ENCODE data around the gene OR2T34. TPM values are rescaled to one million over a fixed set of nuclear protein-coding genes. Genes with fewer than 3 reads are reported as not detected.
A peak's percentile ranks its signal among the peaks of the same experiment; 100 is the strongest.

The OR2T34 gene
- total and polyA plus RNA-seq, 2 of the 4 experiments (the other 2 are of a cell fraction) = not detected

DNA sequence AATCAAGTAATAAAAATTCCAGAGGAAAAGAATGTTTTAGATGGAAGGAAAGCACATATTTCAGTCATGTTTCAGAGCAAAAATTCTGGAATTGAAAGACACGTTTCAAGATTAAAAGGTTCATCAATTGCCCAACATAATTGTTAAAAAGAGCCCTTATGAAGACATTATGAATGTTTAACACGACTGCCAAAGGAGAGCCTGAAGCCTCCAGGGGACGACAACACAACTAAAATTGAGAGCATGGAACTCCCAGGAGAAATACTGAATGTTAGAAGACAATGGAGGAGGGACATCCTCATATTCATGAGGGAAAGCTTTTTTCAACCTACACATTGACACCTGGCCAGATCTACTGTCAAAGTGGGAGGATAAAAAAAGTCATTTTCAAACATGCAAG, 44.3 kb upstream of the OR2T34 start:
- no peak overlapping the region for H2BK5ac ChIP-seq (ENCODE audit: low read depth, low read length, poor library complexity, severe bottlenecking)
- H3K27ac ChIP-seq (ENCODE audit: insufficient read depth, low read length) = no peak overlapping the region
- ATAC-seq (ENCODE audit: low read depth) = no peak
- no peak overlapping the region for H3K56ac ChIP-seq (ENCODE audit: extremely low read depth, insufficient read depth, low read length)
- no peak overlapping the region for H3K14ac ChIP-seq (replicated peaks; ENCODE audit: low read depth, low read length)
- intact Hi-C loops (cut with micrococcal nuclease) (no loop called here), dilution Hi-C loops (cut with HindIII; ENCODE audit: low sequenced_read_pairs, unreplicated experiment) (no loop called here), in situ Hi-C loops (cut with MboI; ENCODE audit: low sequenced_read_pairs) (no loop called here)
- no peak overlapping the region for H2AK9ac ChIP-seq (replicated peaks; ENCODE audit: low read depth, low read length, poor library complexity)
- no peaks in the 10 kb centered on the region for H3K4me1 ChIP-seq (ENCODE audit: control insufficient read depth, insufficient read depth, low read length)
- H4K5ac ChIP-seq (ENCODE audit: low read depth, low read length) = no peak overlapping the region
- no peak overlapping the region for H2AK5ac ChIP-seq (ENCODE audit: low read depth, low read length)
- no peak overlapping the region for H3K23ac ChIP-seq (ENCODE audit: low read depth, low read length)
- H3K9me1 ChIP-seq (ENCODE audit: insufficient read depth, low read length) = no peaks in the 10 kb centered on the region
- H3K4ac ChIP-seq (ENCODE audit: low read depth, low read length) = no peak overlapping the region
- CTCF ChIA-PET = no interaction called here
- H4K91ac ChIP-seq (ENCODE audit: insufficient read depth, low read depth, low read length) = no peak overlapping the region
- no CpG with 5 or more reads among the region's 3 CpGs for WGBS, 2 experiments (ENCODE audit: extremely low coverage in 2 of 2, insufficient read length in 1 of 2)
- H2AFZ ChIP-seq (replicated peaks; ENCODE audit: low read length, poor library complexity) = no peak overlapping the region
- H3K18ac ChIP-seq (ENCODE audit: low read depth, low read length) = no peak overlapping the region
- no peak overlapping the region for H3K9ac ChIP-seq (ENCODE audit: low read depth, low read length)
- H2BK15ac ChIP-seq (ENCODE audit: low read depth, low read length) = no peak overlapping the region
- no peak overlapping the region for H4K8ac ChIP-seq (ENCODE audit: low read depth in 2 of 2, low read length in 2 of 2)
- no TSS peak for BruUV-seq (replicated peaks)
- TF ChIP-seq RAD21 (IDR thresholded peaks at IDR 0.05; ENCODE audit: low read length) = no peak
- TF ChIP-seq, protein P1, sequence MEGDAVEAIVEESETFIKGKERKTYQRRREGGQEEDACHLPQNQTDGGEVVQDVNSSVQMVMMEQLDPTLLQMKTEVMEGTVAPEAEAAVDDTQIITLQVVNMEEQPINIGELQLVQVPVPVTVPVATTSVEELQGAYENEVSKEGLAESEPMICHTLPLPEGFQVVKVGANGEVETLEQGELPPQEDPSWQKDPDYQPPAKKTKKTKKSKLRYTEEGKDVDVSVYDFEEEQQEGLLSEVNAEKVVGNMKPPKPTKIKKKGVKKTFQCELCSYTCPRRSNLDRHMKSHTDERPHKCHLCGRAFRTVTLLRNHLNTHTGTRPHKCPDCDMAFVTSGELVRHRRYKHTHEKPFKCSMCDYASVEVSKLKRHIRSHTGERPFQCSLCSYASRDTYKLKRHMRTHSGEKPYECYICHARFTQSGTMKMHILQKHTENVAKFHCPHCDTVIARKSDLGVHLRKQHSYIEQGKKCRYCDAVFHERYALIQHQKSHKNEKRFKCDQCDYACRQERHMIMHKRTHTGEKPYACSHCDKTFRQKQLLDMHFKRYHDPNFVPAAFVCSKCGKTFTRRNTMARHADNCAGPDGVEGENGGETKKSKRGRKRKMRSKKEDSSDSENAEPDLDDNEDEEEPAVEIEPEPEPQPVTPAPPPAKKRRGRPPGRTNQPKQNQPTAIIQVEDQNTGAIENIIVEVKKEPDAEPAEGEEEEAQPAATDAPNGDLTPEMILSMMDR (conservative IDR thresholded peaks at IDR 0.05; ENCODE audit: low read depth, low read length) = peak; percentile 36; the same call in 1 of the 2 replicates
- no peaks in the 10 kb centered on the region for H3K36me3 ChIP-seq (ENCODE audit: control insufficient read depth, insufficient read depth, low read length)
- H2BK20ac ChIP-seq (ENCODE audit: low read depth, low read length) = no peak overlapping the region
- H3K79me1 ChIP-seq (ENCODE audit: low read depth in 1 of 2, low read length in 2 of 2) = no peaks in the 10 kb centered on the region
- no peaks in the 10 kb centered on the region for H4K20me1 ChIP-seq (ENCODE audit: insufficient read depth, low read length)
- POLR2A ChIA-PET (ENCODE audit: unreplicated experiment) = no interaction called here
- no peak overlapping the region for H3K4me3 ChIP-seq (ENCODE audit: insufficient read depth, low read depth, low read length)
- H3K9me3 ChIP-seq (ENCODE audit: control insufficient read depth, insufficient read depth, low read length) = no peaks in the 10 kb centered on the region
- no peak overlapping the region for H3K4me2 ChIP-seq (ENCODE audit: low read depth, low read length)
- H3K27me3 ChIP-seq (ENCODE audit: control insufficient read depth, insufficient read depth, low read length) = no peaks in the 10 kb centered on the region
- H2BK120ac ChIP-seq (ENCODE audit: low read depth, low read length) = no peak overlapping the region
- peak; percentile 0 for DNase-seq
